Kidney epithelial cell (primary cell): ENCODE data around the gene KCNT2. TPM values are rescaled to one million over a fixed set of nuclear protein-coding genes. Genes with fewer than 3 reads are reported as not detected.

ENCODE experiments used
- DNase-seq: peaks from one replicate; pipeline ENCODE4 v3.0.0-alpha.2; 2010; ENCODE audit warnings: low read depth
- H3K27me3 ChIP-seq: 2 replicates; pipeline ENCODE4 v1.6.0; 2011; ENCODE audit warnings: low read length; ENCODE audit not compliant: control insufficient read depth, insufficient read depth
- H3K36me3 ChIP-seq: 2 replicates; pipeline ENCODE4 v1.5.1; 2011; ENCODE audit warnings: low read length; ENCODE audit not compliant: control insufficient read depth, insufficient read depth
- H3K4me3 ChIP-seq: 2 replicates; pipeline ENCODE4 v1.5.1; 2011; ENCODE audit warnings: low read depth, mild to moderate bottlenecking, control low read depth, low read length
- CTCF ChIP-seq: IDR thresholded peaks from 2 replicates; pipeline ENCODE4 v1.5.1; 2011; ENCODE audit warnings: mild to moderate bottlenecking, moderate library complexity, low read length, control low read depth, inconsistent platforms; ENCODE audit not compliant: insufficient read depth, poor library complexity, severe bottlenecking
- total RNA-seq: library from RNA; depleted of rRNA; stranded (reverse); fragments of >200 nt; gene quantifications from 2 replicates; pipeline ENCODE4 v1.2.3, GENCODE V29; 2015

Gene KCNT2
- total RNA-seq, 1 donor from 2014 or later: 1.8 TPM

- Histone ChIP-seq H3K4me3 (no peak overlapping the region), H3K36me3 (no peaks in the 10 kb centered on the region), H3K27me3 (no peaks in the 10 kb centered on the region)
- no peak for TF ChIP-seq CTCF
- DNase-seq: no peak
Observed at GRCh38 chr1:196181594-196181878, 426.7 kb downstream of the KCNT2 start.

GRCh38 chr1:196180847-196181593 lies 427.2 kb downstream of the KCNT2 start:
- peak; percentile 89 for DNase-seq
- H3K4me3 ChIP-seq: no peak overlapping the region
- no peaks in the 10 kb centered on the region for H3K36me3 ChIP-seq
- no peak for TF ChIP-seq CTCF
- H3K27me3 ChIP-seq: no peaks in the 10 kb centered on the region

GRCh38 chr1:196178083-196178635 lies 430.1 kb downstream of the KCNT2 start:
- no peak for DNase-seq
- no peak overlapping the region for H3K4me3 ChIP-seq
- no peaks in the 10 kb centered on the region for H3K36me3 ChIP-seq
- TF ChIP-seq CTCF: no peak
- H3K27me3 ChIP-seq: no peaks in the 10 kb centered on the region

Other genes starting within 250 kb of the KCNT2 start
- gene CFH, start 43.6 kb upstream of the KCNT2 start, total RNA-seq: 0.58 and 0.89 TPM in 2 replicates
- gene CFHR3, start 166.4 kb upstream of the KCNT2 start, total RNA-seq: not detected in 2 replicates
- gene CFHR1, start 211.3 kb upstream of the KCNT2 start, total RNA-seq: not detected in 2 replicates